GM18861 (cell line): ENCODE measurements around the gene NKX6-2.

ENCODE experiments used
- ATAC-seq: cut with Tn5 transposase; IDR thresholded peaks from one replicate; pipeline ENCODE4 v1.9.1; 2021; ENCODE audit not compliant: unreplicated experiment

Gene NKX6-2

GRCh38 chr10:132813001-132813401 lies 27.1 kb upstream of the NKX6-2 start:
- no peak for ATAC-seq

- ATAC-seq: no peak
Measured at GRCh38 chr10:132812520-132812919, 26.6 kb upstream of the NKX6-2 start.

- no peak for ATAC-seq
Measured at GRCh38 chr10:132811891-132812481, 26.0 kb upstream of the NKX6-2 start.

- no peak for ATAC-seq
Measured at GRCh38 chr10:132810807-132811700, 25.1 kb upstream of the NKX6-2 start.

GRCh38 chr10:132810141-132810806 lies 24.3 kb upstream of the NKX6-2 start:
- no peak for ATAC-seq

- no peak for ATAC-seq
Measured at GRCh38 chr10:132809232-132810140, 23.5 kb upstream of the NKX6-2 start.

- no peak for ATAC-seq
Measured at GRCh38 chr10:132808383-132809231, 22.7 kb upstream of the NKX6-2 start.

- no peak for ATAC-seq
Measured at GRCh38 chr10:132807621-132808049, 21.7 kb upstream of the NKX6-2 start.

GRCh38 chr10:132806561-132807003 lies 20.6 kb upstream of the NKX6-2 start:
- no peak for ATAC-seq

- ATAC-seq: no peak
Measured at GRCh38 chr10:132806110-132806509, 20.2 kb upstream of the NKX6-2 start.

- ATAC-seq: no peak
Measured at GRCh38 chr10:132805599-132805998, 19.7 kb upstream of the NKX6-2 start.

GRCh38 chr10:132804785-132805426 lies 19.0 kb upstream of the NKX6-2 start:
- no peak for ATAC-seq

- no peak for ATAC-seq
Measured at GRCh38 chr10:132804287-132804686, 18.3 kb upstream of the NKX6-2 start.

- no peak for ATAC-seq
Measured at GRCh38 chr10:132803416-132804210, 17.7 kb upstream of the NKX6-2 start.

GRCh38 chr10:132802694-132803320 lies 16.9 kb upstream of the NKX6-2 start:
- ATAC-seq: no peak

- ATAC-seq: no peak
Measured at GRCh38 chr10:132802048-132802447, 16.1 kb upstream of the NKX6-2 start.

- ATAC-seq: no peak
Measured at GRCh38 chr10:132799865-132800264, 13.9 kb upstream of the NKX6-2 start.

GRCh38 chr10:132798876-132799275 lies 12.9 kb upstream of the NKX6-2 start:
- ATAC-seq: no peak
